Neuronal stem cell (in vitro differentiated cells): ENCODE data around the gene PKD1L1.

Experiments
- DNase-seq: peaks from one replicate; pipeline ENCODE4 v3.0.0-alpha.2; 2013; ENCODE audit warnings: low spot score
- H2AFZ ChIP-seq: one replicate; pipeline ENCODE4 v1.6.1; 2013; ENCODE audit warnings: mild to moderate bottlenecking, low read length, inconsistent platforms
- H2AK5ac ChIP-seq: 2 replicates; pipeline ENCODE4 v1.6.1; 2013; ENCODE audit warnings: low read depth, mild to moderate bottlenecking, inconsistent platforms, low read length, moderate library complexity, mixed read lengths
- H2BK120ac ChIP-seq: 2 replicates; pipeline ENCODE4 v1.6.1; 2013; ENCODE audit warnings: low read depth, mild to moderate bottlenecking, inconsistent platforms, low read length, moderate library complexity, mixed read lengths
- H2BK12ac ChIP-seq: one replicate; pipeline ENCODE4 v1.6.1; 2013; ENCODE audit warnings: low read length, inconsistent platforms
- H2BK15ac ChIP-seq: 2 replicates; pipeline ENCODE4 v1.6.1; 2013; ENCODE audit warnings: mild to moderate bottlenecking, low read length, inconsistent platforms, mixed read lengths
- H2BK5ac ChIP-seq: one replicate; pipeline ENCODE4 v1.6.1; 2013; ENCODE audit warnings: inconsistent platforms, mild to moderate bottlenecking, low read length, moderate library complexity
- H3K14ac ChIP-seq: one replicate; pipeline ENCODE4 v1.6.1; 2013; ENCODE audit warnings: low read length, inconsistent platforms
- H3K18ac ChIP-seq: 2 replicates; pipeline ENCODE4 v1.6.1; 2013; ENCODE audit warnings: low read length, inconsistent platforms
- H3K23ac ChIP-seq: 2 replicates; pipeline ENCODE4 v1.6.1; 2013; ENCODE audit warnings: low read depth, mild to moderate bottlenecking, mixed read lengths, low read length, inconsistent platforms; ENCODE audit not compliant: poor library complexity
- H3K27ac ChIP-seq: replicated peaks from 3 replicates; pipeline ENCODE4 v1.5.1; 2013; ENCODE audit warnings: low read length, inconsistent platforms
- H3K27me3 ChIP-seq, 3 experiments: 2 replicates each; pipeline ENCODE4 v1.6.1; 2013; ENCODE audit warnings: low read length in 3 of 3, mild to moderate bottlenecking in 2 of 3, inconsistent platforms in 1 of 3, low read depth in 1 of 3, mixed read lengths in 1 of 3, moderate library complexity in 1 of 3; ENCODE audit not compliant: control insufficient read depth in 3 of 3, insufficient read depth in 3 of 3
- H3K36me3 ChIP-seq, 2 donors: replicated peaks in 1 of 2; 2 replicates each; pipeline ENCODE4 v1.6.1; 2013; ENCODE audit warnings: low read length in 2 of 2; ENCODE audit not compliant: control insufficient read depth in 2 of 2, insufficient read depth in 2 of 2
- H3K4ac ChIP-seq: 2 replicates; pipeline ENCODE4 v1.6.1; 2013; ENCODE audit warnings: inconsistent platforms, mild to moderate bottlenecking, low read length, moderate library complexity
- H3K4me1 ChIP-seq, 2 donors: 1 replicate in 1 of 2; 2 replicates in 1 of 2; pipeline ENCODE4 v1.6.1; 2013; ENCODE audit warnings: low read length in 2 of 2, low read depth in 1 of 2; ENCODE audit not compliant: control insufficient read depth in 2 of 2, insufficient read depth in 1 of 2
- H3K4me2 ChIP-seq: one replicate; pipeline ENCODE4 v1.6.1; 2013; ENCODE audit warnings: mild to moderate bottlenecking, low read length, inconsistent platforms; ENCODE audit not compliant: insufficient read depth, poor library complexity, severe bottlenecking
- H3K4me3 ChIP-seq, 2 donors: 2 replicates each; pipeline ENCODE4 v1.5.1; 2013; ENCODE audit warnings: low read length in 2 of 2, mild to moderate bottlenecking in 2 of 2, inconsistent platforms in 1 of 2, moderate library complexity in 1 of 2
- H3K79me1 ChIP-seq: one replicate; pipeline ENCODE4 v1.6.1; 2013; ENCODE audit warnings: low read depth, mild to moderate bottlenecking, inconsistent platforms, low read length, moderate library complexity
- H3K9ac ChIP-seq: one replicate; pipeline ENCODE4 v1.6.1; 2013; ENCODE audit warnings: mild to moderate bottlenecking, low read depth, low read length, inconsistent platforms; ENCODE audit not compliant: poor library complexity
- H3K9me3 ChIP-seq, 2 donors: replicated peaks in 1 of 2; 2 replicates each; pipeline versions ENCODE3 to v1.6.1; 2013; ENCODE audit warnings: low read length in 2 of 2, mild to moderate bottlenecking in 2 of 2, inconsistent platforms in 1 of 2, low read depth in 1 of 2, mixed read lengths in 1 of 2, moderate library complexity in 1 of 2; ENCODE audit not compliant: control insufficient read depth in 2 of 2, insufficient read depth in 1 of 2
- H4K8ac ChIP-seq: one replicate; pipeline ENCODE4 v1.6.1; 2013; ENCODE audit warnings: low read depth, mild to moderate bottlenecking, inconsistent platforms, low read length, moderate library complexity
- H4K91ac ChIP-seq: one replicate; pipeline ENCODE4 v1.6.1; 2013; ENCODE audit warnings: low read length, low read depth, mild to moderate bottlenecking, inconsistent platforms; ENCODE audit not compliant: poor library complexity
- WGBS, 2 donors: extraction: QIAGEN DNeasy Blood & Tissue Kit; methylation state at CpG; one replicate each; pipeline ENCODE4 v1.1.7; 2013; ENCODE audit warnings: missing lambda C conversion rate in 2 of 2, mixed read lengths in 1 of 2; ENCODE audit not compliant: insufficient read length in 2 of 2, insufficient replicate concordance in 1 of 2; ENCODE audit errors: extremely low coverage in 2 of 2; 5-methylcytosine and 5-hydroxymethylcytosine counted together

PKD1L1 gene

GRCh38 chr7:47811632-47812380, 136.5 kb downstream of the PKD1L1 start:
- Histone ChIP-seq H2AK5ac (peak overlapping the region; percentile 66), H4K8ac (no peak overlapping the region), H2BK120ac (no peak overlapping the region), H2BK5ac (no peak overlapping the region), H3K36me3 (no peaks in the 10 kb centered on the region), H3K27ac (no peak overlapping the region), H4K91ac (no peak overlapping the region), H3K14ac (no peak overlapping the region), H2BK12ac (no peak overlapping the region), H3K4ac (no peak overlapping the region), H3K4me3 (peak overlapping the region in 1 of 2 donors; percentile 13), H3K4me2 (no peak overlapping the region), H3K18ac (peak overlapping the region; percentile 24), H3K4me1 (peaks cover 0 to 3% of the 10 kb centered on the region in 2 donors), H2AFZ (no peak overlapping the region), H3K27me3 (no peaks in the 10 kb centered on the region), H3K9me3 (no peaks in the 10 kb centered on the region), H2BK15ac (no peak overlapping the region), H3K79me1 (no peaks in the 10 kb centered on the region), H3K23ac (no peak overlapping the region), H3K9ac (no peak overlapping the region)
- no peak for DNase-seq
- WGBS, 2 donors: no CpG with 5 or more reads among the region's 10 CpGs

- Histone ChIP-seq H3K27ac (no peak overlapping the region), H4K91ac (no peak overlapping the region), H3K18ac (no peak overlapping the region), H3K23ac (no peak overlapping the region), H3K9me3 (no peaks in the 10 kb centered on the region), H3K27me3 (no peaks in the 10 kb centered on the region), H2AK5ac (no peak overlapping the region), H3K9ac (no peak overlapping the region), H3K4me1 (no peaks in the 10 kb centered on the region), H2BK5ac (no peak overlapping the region), H4K8ac (no peak overlapping the region), H2AFZ (no peak overlapping the region), H3K14ac (no peak overlapping the region), H2BK12ac (no peak overlapping the region), H3K4me2 (no peak overlapping the region), H2BK15ac (no peak overlapping the region), H3K4me3 (no peak overlapping the region), H3K79me1 (no peaks in the 10 kb centered on the region), H2BK120ac (no peak overlapping the region), H3K4ac (no peak overlapping the region), H3K36me3 (no peaks in the 10 kb centered on the region)
- WGBS, 2 donors: no CpG with 5 or more reads among the region's 3 CpGs
- DNase-seq: no peak
Measured at GRCh38 chr7:47809387-47809786, 138.9 kb downstream of the PKD1L1 start.

- Histone ChIP-seq H4K8ac (no peak overlapping the region), H3K27ac (no peak overlapping the region), H3K4me3 (no peak overlapping the region), H3K36me3 (no peaks in the 10 kb centered on the region), H4K91ac (no peak overlapping the region), H2AK5ac (no peak overlapping the region), H3K14ac (no peak overlapping the region), H3K18ac (no peak overlapping the region), H3K9ac (no peak overlapping the region), H3K4ac (no peak overlapping the region), H3K4me1 (no peaks in the 10 kb centered on the region), H3K27me3 (no peaks in the 10 kb centered on the region), H2BK12ac (no peak overlapping the region), H3K9me3 (no peaks in the 10 kb centered on the region), H2AFZ (no peak overlapping the region), H3K4me2 (no peak overlapping the region), H2BK15ac (no peak overlapping the region), H2BK120ac (no peak overlapping the region), H2BK5ac (no peak overlapping the region), H3K79me1 (no peaks in the 10 kb centered on the region), H3K23ac (no peak overlapping the region)
- no peak for DNase-seq
- no CpG with 5 or more reads among the region's 7 CpGs for WGBS, 2 donors
Measured at GRCh38 chr7:47808321-47808720, 139.9 kb downstream of the PKD1L1 start.

GRCh38 chr7:47807756-47808155, 140.5 kb downstream of the PKD1L1 start:
- Histone ChIP-seq H3K18ac (peak overlapping the region; percentile 20), H3K27me3 (no peaks in the 10 kb centered on the region), H2AK5ac (peak overlapping the region; percentile 50), H3K27ac (no peak overlapping the region), H3K9me3 (no peaks in the 10 kb centered on the region), H3K4ac (no peak overlapping the region), H4K8ac (no peak overlapping the region), H2BK15ac (no peak overlapping the region), H3K4me3 (no peak overlapping the region), H3K23ac (no peak overlapping the region), H3K4me2 (no peak overlapping the region), H2BK5ac (no peak overlapping the region), H2BK12ac (no peak overlapping the region), H2AFZ (no peak overlapping the region), H4K91ac (no peak overlapping the region), H3K4me1 (no peaks in the 10 kb centered on the region), H2BK120ac (no peak overlapping the region), H3K79me1 (no peaks in the 10 kb centered on the region), H3K9ac (no peak overlapping the region), H3K14ac (no peak overlapping the region), H3K36me3 (no peaks in the 10 kb centered on the region)
- no peak for DNase-seq
- no CpG with 5 or more reads among the region's 5 CpGs for WGBS, 2 donors
